DND-41 (cell line): ENCODE data around the gene CCDC32.

Experiments used
- CTCF ChIP-seq: IDR thresholded peaks from 2 replicates; pipeline ENCODE4 v1.5.1; 2012; ENCODE audit warnings: borderline replicate concordance, low read length, moderate library complexity, mild to moderate bottlenecking; ENCODE audit not compliant: poor library complexity, severe bottlenecking; ENCODE audit errors: extremely low read depth
- EZH2 ChIP-seq: IDR thresholded peaks from 3 replicates; pipeline ENCODE4 v1.6.1; 2012; ENCODE audit warnings: borderline replicate concordance, low read depth, mild to moderate bottlenecking, moderate library complexity, low read length, inconsistent platforms; ENCODE audit not compliant: severe bottlenecking

- TF ChIP-seq CTCF, result no peak
- TF ChIP-seq EZH2, result no peak
Observed at GRCh38 chr15:40523611-40524010, 41.2 kb downstream of the CCDC32 start.
